Memory B cell (primary cell): ENCODE data around the gene LRWD1.

Experiments used
- ATAC-seq: fragments of 150-1000 bp; cut with Tn5 transposase; 2 replicates; pipeline ENCODE4 v1.10.0; 2021; ENCODE audit warnings: low read depth, mild to moderate bottlenecking, moderate library complexity
- DNase-seq, 2 donors: peaks; one replicate each; pipeline ENCODE4 v3.0.0; 2022; ENCODE audit warnings: low spot score in 2 of 2
- H3K27ac Mint-ChIP-seq: one replicate; pipeline ENCODE4 v1.8.0; 2022; ENCODE audit warnings: mild to moderate bottlenecking, moderate library complexity, mixed read lengths
- H3K27me3 Mint-ChIP-seq: one replicate; pipeline ENCODE4 v1.8.0; 2022; ENCODE audit warnings: mixed read lengths
- H3K36me3 Mint-ChIP-seq: one replicate; pipeline ENCODE4 v1.8.0; 2022; ENCODE audit warnings: mild to moderate bottlenecking, mixed read lengths
- H3K4me1 Mint-ChIP-seq: one replicate; pipeline ENCODE4 v1.8.0; 2022; ENCODE audit warnings: mixed read lengths
- H3K4me3 Mint-ChIP-seq: one replicate; pipeline ENCODE4 v1.8.0; 2022; ENCODE audit warnings: mild to moderate bottlenecking, moderate library complexity, mixed read lengths
- H3K9me3 Mint-ChIP-seq: one replicate; pipeline ENCODE4 v1.8.0; 2022; ENCODE audit warnings: mixed read lengths

Gene LRWD1

DNA sequence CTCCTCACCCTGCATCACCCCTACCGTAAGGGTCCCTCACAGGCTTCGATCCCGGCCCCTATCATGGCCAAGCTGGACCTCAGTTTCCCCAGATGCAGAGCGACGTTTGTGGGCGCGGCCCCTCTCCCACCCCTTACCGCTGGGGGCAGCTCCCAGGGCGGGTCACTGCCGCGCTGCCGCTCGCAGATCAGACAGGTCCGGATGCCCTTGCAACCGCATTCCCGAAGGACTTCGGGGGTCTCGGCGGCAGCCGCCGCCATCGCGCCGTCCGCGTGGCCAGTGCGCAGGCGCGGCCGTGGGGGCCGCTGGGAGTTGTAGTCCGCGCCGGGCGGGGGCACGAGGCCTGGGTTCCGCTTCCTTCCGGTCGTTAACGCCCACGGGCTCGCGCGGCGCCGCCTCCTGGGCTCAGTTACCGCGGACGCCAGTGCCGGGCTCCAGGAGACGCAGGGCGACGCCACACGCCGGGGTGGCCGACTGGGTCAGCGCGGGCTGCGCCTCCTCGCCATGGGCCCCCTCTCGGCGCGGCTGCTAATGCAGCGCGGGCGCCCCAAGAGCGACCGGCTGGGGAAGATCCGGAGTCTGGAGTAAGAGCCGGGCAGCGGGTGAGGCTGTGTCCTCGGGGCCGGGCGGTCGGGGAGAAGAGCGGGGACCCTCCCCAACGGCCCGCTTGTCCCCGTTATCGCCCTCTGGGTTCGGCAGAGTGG, at the start of gene LRWD1, which contains the start of gene ALKBH4:
Gene LRWD1, plus strand, starts transcription at position 408 of the 704 bp plus-strand sequence. Its CDS starts 97 bp downstream, at position 505.
Gene ALKBH4, minus strand, starts transcription at position 287 of the 704 bp plus-strand sequence. Its CDS starts 27 bp downstream, at position 260.
- peak; percentile 88 to 95 for DNase-seq
- Mint-ChIP-seq H3K36me3 (peaks cover 5% of the 10 kb centered on the region), H3K27me3 (no peaks in the 10 kb centered on the region), H3K27ac (peak within 1 kb of the TSS; percentile 19), H3K4me1 (peaks cover 16% of the 10 kb centered on the region), H3K9me3 (no peaks in the 10 kb centered on the region), H3K4me3 (peak within 1 kb of the TSS; percentile 74)
- peak; percentile 97 for ATAC-seq

DNA sequence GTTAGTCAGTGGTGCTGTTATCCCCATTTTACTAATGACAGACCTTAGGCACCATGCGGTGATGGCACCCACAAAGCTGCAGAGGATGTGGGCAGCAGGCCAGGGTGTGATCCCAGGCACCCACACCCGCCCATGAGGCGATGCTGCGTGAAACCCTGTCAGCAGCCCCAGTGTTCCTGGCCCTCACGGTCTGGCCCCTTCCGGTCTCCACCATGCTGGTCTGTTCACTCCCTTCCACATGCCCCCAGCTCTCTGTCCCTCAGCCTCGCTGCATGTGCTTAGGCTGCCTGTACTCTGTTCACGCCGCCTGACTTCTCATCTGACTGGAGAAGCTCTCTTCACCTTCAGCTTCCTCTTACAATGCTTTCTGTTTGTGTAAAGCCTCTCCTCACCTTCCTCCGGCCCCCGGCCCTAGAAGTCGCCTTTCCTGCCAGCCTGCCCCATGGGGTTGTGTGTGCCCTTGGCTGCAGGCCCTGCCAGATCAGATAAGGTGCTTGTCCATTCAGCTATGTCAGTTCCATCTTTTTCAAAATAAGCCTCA, 49.0 kb upstream of the LRWD1 start:
- Mint-ChIP-seq H3K9me3 (no peaks in the 10 kb centered on the region), H3K27me3 (no peaks in the 10 kb centered on the region), H3K36me3 (peaks cover 22% of the 10 kb centered on the region), H3K4me3 (peak overlapping the region; percentile 75), H3K27ac (peak overlapping the region; percentile 85), H3K4me1 (peaks cover 39% of the 10 kb centered on the region)
- ATAC-seq (peak; percentile 78), DNase-seq (peak; percentile 43 to 57)

DNA sequence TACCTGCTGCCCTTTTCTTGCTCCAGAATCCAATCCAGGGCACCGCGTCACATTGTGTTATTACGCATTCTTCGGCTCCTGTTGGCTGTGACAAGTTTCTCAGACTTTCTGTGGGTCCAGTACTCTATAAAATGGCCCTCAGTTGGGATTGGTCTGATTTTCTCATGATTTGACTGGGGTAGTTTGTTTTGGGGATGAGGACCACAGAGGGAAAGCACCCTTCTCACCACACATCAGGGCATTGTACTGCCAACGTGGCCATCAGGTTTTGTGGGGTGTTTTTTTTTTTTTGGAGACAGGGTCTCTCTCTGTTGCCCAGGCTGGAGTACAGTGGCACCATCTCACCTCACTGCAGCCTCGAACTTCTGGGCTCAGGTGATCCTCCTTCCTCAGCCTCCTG, 48.4 kb upstream of the LRWD1 start:
- Mint-ChIP-seq H3K9me3 (no peaks in the 10 kb centered on the region), H3K27me3 (no peaks in the 10 kb centered on the region), H3K4me1 (peaks cover 42% of the 10 kb centered on the region), H3K27ac (peak overlapping the region; percentile 85), H3K36me3 (peaks cover 23% of the 10 kb centered on the region), H3K4me3 (peak overlapping the region; percentile 75)
- ATAC-seq, result peak; percentile 6
- DNase-seq, result no peak

DNA sequence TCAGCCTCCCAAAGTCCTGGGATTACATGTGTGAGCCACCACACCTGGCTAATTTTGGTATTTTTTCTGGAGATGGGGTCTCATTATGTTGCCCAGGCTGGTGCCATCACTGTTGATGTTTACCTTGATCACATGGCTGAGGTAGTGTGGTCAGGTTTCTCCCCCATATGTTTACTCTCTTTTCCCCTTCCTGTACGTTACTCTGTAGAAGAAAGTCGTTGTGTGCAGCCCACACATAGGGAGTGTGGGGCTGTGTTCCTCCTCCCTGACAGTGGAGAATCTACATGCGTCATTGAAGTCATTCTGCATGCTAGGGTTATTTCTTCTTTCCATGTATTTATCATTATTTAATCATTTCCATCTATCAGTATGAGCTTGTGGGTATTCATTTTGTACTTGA, 47.7 kb upstream of the LRWD1 start:
- Mint-ChIP-seq H3K36me3 (peaks cover 19% of the 10 kb centered on the region), H3K4me3 (peak overlapping the region; percentile 19), H3K9me3 (no peaks in the 10 kb centered on the region), H3K4me1 (peaks cover 38% of the 10 kb centered on the region), H3K27ac (peak overlapping the region; percentile 85), H3K27me3 (no peaks in the 10 kb centered on the region)
- peak; percentile 37 for ATAC-seq
- DNase-seq, result no peak

DNA sequence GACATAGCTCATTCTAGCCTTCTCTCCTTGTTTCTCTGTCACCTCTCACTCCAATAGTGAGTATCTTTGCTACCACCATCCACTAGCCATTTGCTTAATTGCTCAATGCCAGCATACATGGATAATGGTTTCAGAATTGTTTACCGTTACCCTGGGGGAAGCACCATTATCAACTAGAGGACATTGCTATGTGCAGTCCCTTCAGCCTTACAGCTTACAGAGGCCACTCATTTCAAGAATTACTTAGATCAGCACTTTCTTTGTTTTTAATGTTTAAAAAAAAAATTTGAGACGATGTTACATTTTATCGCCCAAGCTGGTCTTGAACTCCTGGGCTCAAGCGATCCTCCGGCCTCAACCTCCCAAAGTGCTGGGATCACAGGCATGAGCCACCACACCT, 46.2 kb upstream of the LRWD1 start:
- DNase-seq (no peak), ATAC-seq (no peak)
- H3K27ac Mint-ChIP-seq, result peak overlapping the region; percentile 85
- H3K36me3 Mint-ChIP-seq, result peaks cover 17% of the 10 kb centered on the region
- no peaks in the 10 kb centered on the region for H3K9me3 Mint-ChIP-seq
- no peak overlapping the region for H3K4me3 Mint-ChIP-seq
- H3K27me3 Mint-ChIP-seq, result no peaks in the 10 kb centered on the region
- peaks cover 36% of the 10 kb centered on the region for H3K4me1 Mint-ChIP-seq

DNA sequence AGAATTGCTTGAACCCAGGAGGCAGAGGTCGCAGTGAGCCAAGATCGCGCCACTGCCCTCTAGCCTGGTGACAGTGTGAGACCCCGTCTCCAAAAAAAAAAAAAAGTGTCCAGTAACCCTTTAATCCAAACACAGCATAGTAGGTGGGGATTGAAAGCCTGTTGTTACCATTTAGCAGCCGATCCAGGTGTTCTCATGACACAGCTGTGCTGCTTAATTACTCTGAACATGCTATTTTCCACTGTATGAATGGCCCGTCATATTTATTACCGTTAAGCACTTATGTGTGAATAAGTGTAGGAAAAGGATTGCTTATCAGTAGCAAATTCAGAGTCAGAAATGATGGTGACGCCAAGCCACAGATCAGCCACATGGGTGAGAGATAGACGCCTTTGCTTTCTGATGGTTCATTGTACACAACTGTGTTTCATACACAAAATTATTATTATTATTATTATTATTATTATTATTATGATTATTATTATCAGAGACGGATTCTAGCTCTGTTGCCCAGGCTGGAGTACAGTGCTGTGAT, 43.0 kb upstream of the LRWD1 start:
- H3K27ac Mint-ChIP-seq, result peak overlapping the region; percentile 52
- DNase-seq (no peak), ATAC-seq (no peak)
- no peak overlapping the region for H3K4me3 Mint-ChIP-seq
- H3K4me1 Mint-ChIP-seq, result peaks cover 52% of the 10 kb centered on the region
- no peaks in the 10 kb centered on the region for H3K27me3 Mint-ChIP-seq
- no peaks in the 10 kb centered on the region for H3K9me3 Mint-ChIP-seq
- peaks cover 18% of the 10 kb centered on the region for H3K36me3 Mint-ChIP-seq

DNA sequence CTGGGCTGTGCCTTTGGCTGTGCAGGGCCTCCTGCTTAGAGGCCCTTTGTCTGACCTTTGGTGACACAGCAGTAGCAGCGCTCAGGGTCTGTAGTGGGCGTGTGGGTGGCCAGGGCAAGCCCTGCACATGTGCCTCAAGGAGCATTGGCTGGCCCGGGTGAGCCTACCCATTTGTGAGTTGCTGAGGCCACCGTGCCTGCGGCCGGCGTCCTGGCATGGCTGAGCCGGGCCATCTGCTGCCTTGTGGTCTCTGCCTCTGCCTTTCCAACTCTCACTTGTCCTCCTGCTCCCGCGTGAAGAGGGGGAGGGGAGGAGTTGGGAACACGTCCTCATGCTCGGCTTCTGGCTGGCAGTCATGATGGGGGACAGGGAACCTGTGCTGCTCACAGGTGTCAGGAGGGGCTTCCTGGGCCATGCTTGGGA, 40.6 kb upstream of the LRWD1 start:
- no peaks in the 10 kb centered on the region for H3K9me3 Mint-ChIP-seq
- DNase-seq (no peak), ATAC-seq (no peak)
- H3K36me3 Mint-ChIP-seq, result peaks cover 11% of the 10 kb centered on the region
- H3K27ac Mint-ChIP-seq, result peak overlapping the region; percentile 100
- peaks cover 50% of the 10 kb centered on the region for H3K4me1 Mint-ChIP-seq
- H3K4me3 Mint-ChIP-seq, result peak overlapping the region; percentile 79
- H3K27me3 Mint-ChIP-seq, result no peaks in the 10 kb centered on the region

DNA sequence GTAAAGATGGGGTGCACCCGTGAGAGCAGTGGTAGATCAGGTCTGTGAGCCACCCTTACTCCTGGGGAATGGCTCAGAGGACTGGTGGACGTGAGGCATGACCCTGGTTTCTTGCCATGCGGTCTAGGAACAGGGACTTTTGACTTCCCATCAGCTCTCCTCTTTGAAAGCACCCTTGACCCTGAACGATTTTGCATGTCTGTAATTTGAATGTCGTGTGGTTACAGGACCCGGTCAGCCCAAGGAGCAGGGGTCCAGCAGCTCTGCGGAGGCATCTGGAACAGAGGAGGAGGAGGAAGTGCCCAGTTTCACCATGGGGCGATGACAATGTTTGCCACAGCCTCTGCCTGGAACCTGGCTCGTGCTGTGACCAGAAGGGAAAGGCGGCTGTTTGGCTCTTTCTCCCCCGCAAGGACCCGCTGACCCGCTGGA, 40.0 kb upstream of the LRWD1 start:
- Mint-ChIP-seq H3K4me1 (peaks cover 52% of the 10 kb centered on the region), H3K36me3 (peaks cover 7% of the 10 kb centered on the region), H3K27me3 (no peaks in the 10 kb centered on the region), H3K9me3 (no peaks in the 10 kb centered on the region), H3K4me3 (peak overlapping the region; percentile 79), H3K27ac (peak overlapping the region; percentile 100)
- DNase-seq (no peak), ATAC-seq (no peak)

DNA sequence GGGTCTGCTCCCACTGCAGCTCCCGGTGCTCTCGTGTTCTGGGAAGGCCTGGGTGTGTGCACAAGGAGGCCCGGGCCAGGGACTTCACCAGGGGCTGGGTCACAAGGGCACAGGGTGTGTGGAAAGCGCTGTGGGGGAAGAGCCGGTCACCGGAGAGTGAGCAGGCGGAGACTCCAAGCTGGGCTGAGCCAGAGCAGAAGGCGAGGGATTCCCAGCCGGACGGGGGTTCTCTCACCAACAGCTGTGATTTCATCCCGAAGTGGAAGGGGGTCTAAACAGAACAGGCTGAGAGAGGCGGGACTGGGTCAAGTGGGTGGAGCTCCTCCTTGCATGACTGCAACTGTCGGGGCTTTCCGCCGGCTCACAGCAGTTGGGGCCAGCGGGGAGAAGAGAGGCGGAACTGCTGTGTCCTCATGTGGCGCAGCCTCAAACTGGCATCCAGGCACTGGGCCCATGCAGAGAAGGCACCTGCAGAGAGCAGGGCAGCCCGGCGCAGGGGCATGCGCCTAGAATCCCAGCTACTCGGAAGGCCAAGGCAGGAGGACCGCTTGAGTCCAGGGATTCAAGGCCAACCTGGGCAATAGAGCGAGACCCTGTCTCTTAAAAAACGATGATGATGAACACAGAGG, 39.0 kb upstream of the LRWD1 start:
- peak; percentile 80 for ATAC-seq
- Mint-ChIP-seq H3K4me3 (peak overlapping the region; percentile 79), H3K9me3 (no peaks in the 10 kb centered on the region), H3K4me1 (peaks cover 51% of the 10 kb centered on the region), H3K36me3 (peaks cover 5% of the 10 kb centered on the region), H3K27me3 (no peaks in the 10 kb centered on the region), H3K27ac (peak overlapping the region; percentile 100)
- DNase-seq, result peak; percentile 79 to 86

DNA sequence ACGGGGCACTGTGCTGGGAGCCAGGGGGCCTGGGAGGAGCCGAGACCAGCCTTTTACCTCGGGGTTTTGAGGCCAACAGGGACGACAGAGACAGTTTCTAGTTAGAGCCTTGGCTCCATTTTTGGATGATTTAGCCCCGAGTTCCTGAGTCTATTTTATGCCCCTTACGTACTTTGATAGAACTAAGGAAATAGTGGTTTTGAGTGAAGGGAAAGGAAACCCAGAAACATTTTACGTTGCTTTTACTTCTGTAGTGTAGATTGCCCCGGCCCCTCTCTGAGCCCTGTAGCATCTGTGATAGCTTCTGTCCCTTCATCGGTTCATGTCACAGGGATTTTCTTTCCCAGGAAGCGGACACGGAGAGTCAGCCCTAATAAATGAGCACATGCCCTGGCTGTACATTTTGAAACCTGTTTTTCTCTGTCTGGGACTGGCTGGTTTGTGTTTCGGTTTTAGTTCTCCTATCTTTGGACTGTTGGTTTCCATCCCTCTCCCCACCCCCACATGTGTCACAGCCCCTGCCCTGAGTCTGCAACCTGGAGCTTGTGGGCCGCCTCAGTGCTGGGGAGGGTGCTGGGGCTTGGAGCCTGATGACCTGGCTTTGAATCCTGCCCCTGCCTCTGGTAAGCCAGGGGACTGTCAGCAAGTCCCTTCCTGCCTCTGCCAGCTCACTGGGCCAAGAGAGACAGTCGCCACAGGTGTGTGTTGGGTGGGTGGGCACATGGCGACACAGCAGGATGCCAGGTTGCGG, 38.3 kb upstream of the LRWD1 start:
- no peaks in the 10 kb centered on the region for H3K9me3 Mint-ChIP-seq
- ATAC-seq, result peak; percentile 59
- peaks cover 53% of the 10 kb centered on the region for H3K4me1 Mint-ChIP-seq
- H3K27ac Mint-ChIP-seq, result peak overlapping the region; percentile 100
- DNase-seq, result peak; percentile 63 to 70
- H3K4me3 Mint-ChIP-seq, result peak overlapping the region; percentile 79
- H3K27me3 Mint-ChIP-seq, result no peaks in the 10 kb centered on the region
- H3K36me3 Mint-ChIP-seq, result peaks cover 2% of the 10 kb centered on the region

DNA sequence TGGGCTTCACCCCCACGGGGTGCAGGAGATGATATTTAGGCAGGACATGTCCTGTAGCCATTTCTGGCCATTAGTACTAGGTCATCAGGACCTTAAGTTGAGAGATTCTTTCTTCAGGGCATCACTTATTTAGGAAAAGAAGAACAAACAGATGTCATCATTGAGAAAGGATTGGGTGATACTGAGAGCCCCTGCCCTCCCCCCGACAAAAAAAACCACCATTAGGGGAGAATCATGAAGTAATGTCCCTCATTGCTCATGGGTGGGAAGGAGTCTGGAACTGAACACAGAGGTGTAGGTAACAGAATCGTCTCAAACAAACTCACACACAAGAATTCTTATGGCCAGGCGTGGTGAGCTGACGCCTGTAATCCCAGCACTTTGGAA, 37.8 kb upstream of the LRWD1 start:
- H3K4me1 Mint-ChIP-seq, result peaks cover 57% of the 10 kb centered on the region
- DNase-seq, result no peak
- H3K4me3 Mint-ChIP-seq, result peak overlapping the region; percentile 79
- no peaks in the 10 kb centered on the region for H3K9me3 Mint-ChIP-seq
- peak overlapping the region; percentile 100 for H3K27ac Mint-ChIP-seq
- peaks cover 2% of the 10 kb centered on the region for H3K36me3 Mint-ChIP-seq
- no peak for ATAC-seq
- H3K27me3 Mint-ChIP-seq, result no peaks in the 10 kb centered on the region

DNA sequence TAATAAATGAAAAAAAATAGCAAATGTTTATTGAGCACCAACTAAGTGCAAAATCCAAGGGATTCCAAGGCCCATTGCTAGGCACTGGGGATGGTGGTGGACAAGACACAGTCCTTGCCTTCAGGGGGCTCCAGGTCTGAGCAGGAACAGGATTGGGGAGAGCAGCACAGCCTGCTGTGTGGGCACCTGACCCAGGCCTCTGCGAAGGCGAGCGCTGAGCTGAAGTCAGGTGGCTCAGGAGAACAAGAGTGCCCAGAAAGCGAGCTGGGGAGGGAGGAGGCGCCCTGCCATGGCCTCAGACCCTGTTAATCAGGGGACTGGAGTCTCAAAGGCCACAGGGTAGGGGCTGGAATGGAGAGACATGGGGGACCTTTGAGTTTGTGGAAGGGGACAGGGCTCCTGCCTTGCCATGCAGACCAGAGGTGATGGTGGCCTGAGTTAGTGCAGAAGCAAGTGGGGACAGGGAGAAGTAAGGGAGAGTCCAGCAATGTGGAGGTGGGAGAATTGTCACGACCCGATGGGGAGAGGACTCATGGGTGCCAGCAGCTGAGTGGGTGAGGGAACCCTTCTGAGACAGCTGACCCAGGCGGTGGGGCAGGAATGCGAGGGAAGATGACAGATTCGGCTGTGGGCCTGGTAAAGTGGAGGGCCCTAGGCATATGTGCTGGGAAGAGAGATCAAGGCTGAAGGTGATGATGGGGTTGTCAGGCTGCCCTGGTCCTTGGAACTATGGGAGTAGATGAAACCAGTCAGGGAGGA, 35.5 kb upstream of the LRWD1 start:
- Mint-ChIP-seq H3K27me3 (no peaks in the 10 kb centered on the region), H3K4me1 (peaks cover 52% of the 10 kb centered on the region), H3K36me3 (peaks cover 2% of the 10 kb centered on the region), H3K4me3 (peak overlapping the region; percentile 56), H3K27ac (peak overlapping the region; percentile 98), H3K9me3 (no peaks in the 10 kb centered on the region)
- ATAC-seq, result no peak
- no peak for DNase-seq
